HepG2 (cell line): ENCODE results near the gene DPP3. TPM values are rescaled to one million over a fixed set of nuclear protein-coding genes. Genes with fewer than 3 reads are reported as not detected.

Experiments used
- ATAC-seq: fragments of 200-7000 bp; cut with Tn5 transposase; 3 replicates; pipeline ENCODE4 v1.9.1; 2020; ENCODE audit warnings: mild to moderate bottlenecking, moderate library complexity
- BruUV-seq: library from RNA; stranded (reverse); fragments of 400-500 nt; replicated peaks from 2 replicates; lab custom pipeline; 2021; lab: Mats Ljungman, UMichigan
- CTCF ChIA-PET: fragments of 300-600 bp; formaldehyde crosslinking; extraction: SDS; loops from one replicate; lab custom pipeline; 2021; ENCODE audit warnings: low total read pairs, inconsistent platforms, low intra/inter-chr PET ratio; lab: Yijun Ruan, JAX
- POLR2A ChIA-PET: fragments of 350-600 bp; sonication (Branson Sonifier 250); formaldehyde crosslinking; loops from one replicate; lab custom pipeline; 2020; ENCODE audit warnings: antibody characterized with exemption, inconsistent platforms; lab: Yijun Ruan, JAX
- DNase-seq: peaks from one replicate; pipeline ENCODE4 v3.0.0-alpha.2; 2015; ENCODE audit warnings: low spot score
- FAIRE-seq: peaks from 3 replicates; lab custom pipeline; 2011; peaks lifted over from hg19 to GRCh38; lab: Jason Lieb, UNC
- H2AFZ ChIP-seq: one replicate; pipeline ENCODE4 v1.6.1; 2011; ENCODE audit warnings: low read length, inconsistent platforms
- H3K27ac ChIP-seq: fragments of 300-600 bp; 3 replicates; pipeline ENCODE4 v1.8.0; 2011; ENCODE audit warnings: mixed run types, mild to moderate bottlenecking, mixed read lengths, low read length, inconsistent platforms; ENCODE audit not compliant: insufficient read depth; ENCODE audit errors: extremely low read length
- H3K27me3 ChIP-seq, 2 experiments: fragments of 200-600 bp in 1 of 2; 2 replicates in 1 of 2; 3 replicates in 1 of 2; pipeline versions ENCODE4 v1.6.0 to v1.8.0; 2011; ENCODE audit warnings: low read length in 2 of 2, mild to moderate bottlenecking in 2 of 2, moderate library complexity in 2 of 2, inconsistent platforms in 1 of 2; ENCODE audit not compliant: insufficient read depth in 2 of 2, control insufficient read depth in 1 of 2
- H3K36me3 ChIP-seq, 2 experiments: fragments of 200-600 bp in 1 of 2; replicated peaks in 1 of 2; 2 replicates in 1 of 2; 3 replicates in 1 of 2; pipeline versions ENCODE4 v1.5.1 to v1.8.0; 2011; ENCODE audit warnings: low read length in 2 of 2, inconsistent platforms in 1 of 2; ENCODE audit not compliant: insufficient read depth in 2 of 2, control insufficient read depth in 1 of 2
- H3K4me1 ChIP-seq: 2 replicates; pipeline ENCODE4 v1.5.1; 2012; ENCODE audit warnings: low read length, inconsistent platforms; ENCODE audit not compliant: insufficient read depth
- H3K4me2 ChIP-seq: 2 replicates; pipeline ENCODE4 v1.6.0; 2011; ENCODE audit warnings: low read depth, low read length, inconsistent platforms
- H3K4me3 ChIP-seq, 3 experiments: fragments of 200-600 bp in 1 of 3; sonication (generic), shearing (Covaris generic) in 1 of 3; replicated peaks in 1 of 3; 2 replicates each; pipeline ENCODE4 v1.5.1; 2011 to 2016; ENCODE audit warnings: low read length in 3 of 3, inconsistent platforms in 2 of 3, low read depth in 2 of 3, mild to moderate bottlenecking in 2 of 3, control low read depth in 1 of 3, mixed read lengths in 1 of 3; ENCODE audit not compliant: insufficient read depth in 1 of 3
- H3K79me2 ChIP-seq: one replicate; pipeline ENCODE4 v1.6.1; 2011; ENCODE audit warnings: low read length, inconsistent platforms; ENCODE audit not compliant: insufficient read depth
- H3K9ac ChIP-seq: 2 replicates; pipeline ENCODE4 v1.6.0; 2011; ENCODE audit warnings: mild to moderate bottlenecking, low read depth, low read length, inconsistent platforms; ENCODE audit not compliant: insufficient read depth
- H3K9me3 ChIP-seq: 2 replicates; pipeline ENCODE4 v1.5.1; 2012; ENCODE audit warnings: mild to moderate bottlenecking, low read length
- H4K20me1 ChIP-seq: 2 replicates; pipeline ENCODE4 v1.6.0; 2011; ENCODE audit warnings: inconsistent platforms, mild to moderate bottlenecking, low read length, moderate library complexity; ENCODE audit not compliant: insufficient read depth
- ERF ChIP-seq: IDR thresholded peaks from 2 replicates; pipeline ENCODE4 v1.6.1; 2018; ENCODE audit warnings: missing biosample characterization, missing genetic modification reagents
- MAFF ChIP-seq: IDR thresholded peaks from 2 replicates; pipeline ENCODE4 v1.6.1; 2011; ENCODE audit warnings: low read depth, low read length, improper control_type of control experiment
- MAZ ChIP-seq, 2 experiments: sonication (generic) in 1 of 2; formaldehyde crosslinking in 1 of 2; IDR thresholded peaks; 2 replicates each; pipeline versions ENCODE4 v1.5.0 to v1.6.1; 2012 to 2020; ENCODE audit warnings: low read depth in 2 of 2, mild to moderate bottlenecking in 2 of 2, borderline replicate concordance in 1 of 2, improper control_type of control experiment in 1 of 2, low read length in 1 of 2, missing genetic modification reagents in 1 of 2, moderate library complexity in 1 of 2
- POLR2AphosphoS5 ChIP-seq: IDR thresholded peaks from 2 replicates; pipeline ENCODE4 v1.6.1; 2012; ENCODE audit warnings: low read depth, low read length
- SRSF9 ChIP-seq: fragments of 200-400 bp; formaldehyde crosslinking; IDR thresholded peaks from 2 replicates; pipeline ENCODE4 v1.6.1; 2018; ENCODE audit warnings: borderline replicate concordance, mild to moderate bottlenecking, low read depth, low read length; ENCODE audit not compliant: insufficient read depth, poor library complexity, severe bottlenecking
- ZBTB14 ChIP-seq: sonication (generic); formaldehyde crosslinking; IDR thresholded peaks from 2 replicates; pipeline ENCODE4 v1.4.0; 2020; ENCODE audit warnings: missing genetic modification reagents
- ZNF607 ChIP-seq: sonication (generic); formaldehyde crosslinking; IDR thresholded peaks from 2 replicates; pipeline ENCODE4 v1.5.1; 2020; ENCODE audit warnings: missing genetic modification reagents, mild to moderate bottlenecking, borderline replicate concordance
- WGBS: methylation state at CpG from one replicate; pipeline ENCODE4 v1.1.6; 2017; ENCODE audit warnings: low lambda C conversion rate; 5-methylcytosine and 5-hydroxymethylcytosine counted together
- in situ Hi-C: cut with HindIII; loops from 2 replicates; pipeline ENCODE4 v1.10.0; 2017; ENCODE audit warnings: low pct_unique_long_range_greater_than_20kb; ENCODE audit not compliant: extremely low pct_ligation_motif_present
- intact Hi-C: fragments of 100-400 bp; cut with micrococcal nuclease; formaldehyde crosslinking; loops from one replicate; pipeline ENCODE4 v1.10.0; 2022; ENCODE audit not compliant: unreplicated experiment
- polyA plus RNA-seq, 8 experiments: library from polyadenylated mRNA; depleted of rRNA in 3 of 8; stranded (reverse) in 7 of 8; unstranded in 1 of 8; fragments of >200 nt; fragmentation: Illumina TruSeq in 4 of 8; extraction: Trizol in 4 of 8; gene quantifications; 2 replicates each; pipeline versions ENCODE4 v1.2.1 to v1.2.3, GENCODE V29; 2011 to 2016; ENCODE audit warnings: low read depth in 4 of 8, missing spikeins in 1 of 8, mixed read lengths in 1 of 8; ENCODE audit not compliant: insufficient read depth in 1 of 8
- total RNA-seq, 5 experiments: library from RNA; depleted of rRNA; stranded (reverse); fragments of >200 nt; fragmentation: Illumina TruSeq; extraction: Trizol; gene quantifications; 2 replicates each; pipeline ENCODE4 v1.2.3, GENCODE V29; 2016; ENCODE audit warnings: low read depth in 1 of 5
- TF ChIP-seq, protein P1 (sequence below): IDR thresholded peaks from 2 replicates; pipeline ENCODE4 v1.6.1; 2018; ENCODE audit warnings: missing genetic modification reagents, mild to moderate bottlenecking, missing compliant biosample characterization
- TF ChIP-seq, protein P2 (sequence below): sonication (generic); formaldehyde crosslinking; conservative IDR thresholded peaks from 2 replicates; pipeline ENCODE4 v1.4.0; 2020; ENCODE audit warnings: mild to moderate bottlenecking, missing genetic modification reagents, moderate library complexity

Gene DPP3
- total and polyA plus RNA-seq, 2 of the 13 experiments (the other 11 are each of a cell fraction or from before 2014, with no cell fraction given), result 38.4 to 59.8 TPM

- no peak for TF ChIP-seq ZNF607 (CRISPR knock-in tag)
- TF ChIP-seq, protein P1, sequence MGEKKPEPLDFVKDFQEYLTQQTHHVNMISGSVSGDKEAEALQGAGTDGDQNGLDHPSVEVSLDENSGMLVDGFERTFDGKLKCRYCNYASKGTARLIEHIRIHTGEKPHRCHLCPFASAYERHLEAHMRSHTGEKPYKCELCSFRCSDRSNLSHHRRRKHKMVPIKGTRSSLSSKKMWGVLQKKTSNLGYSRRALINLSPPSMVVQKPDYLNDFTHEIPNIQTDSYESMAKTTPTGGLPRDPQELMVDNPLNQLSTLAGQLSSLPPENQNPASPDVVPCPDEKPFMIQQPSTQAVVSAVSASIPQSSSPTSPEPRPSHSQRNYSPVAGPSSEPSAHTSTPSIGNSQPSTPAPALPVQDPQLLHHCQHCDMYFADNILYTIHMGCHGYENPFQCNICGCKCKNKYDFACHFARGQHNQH (CRISPR knock-in tag), result 0 out of 2 replicates have a peak, but pooled peaks have one; percentile 26
- TF ChIP-seq, protein P2, sequence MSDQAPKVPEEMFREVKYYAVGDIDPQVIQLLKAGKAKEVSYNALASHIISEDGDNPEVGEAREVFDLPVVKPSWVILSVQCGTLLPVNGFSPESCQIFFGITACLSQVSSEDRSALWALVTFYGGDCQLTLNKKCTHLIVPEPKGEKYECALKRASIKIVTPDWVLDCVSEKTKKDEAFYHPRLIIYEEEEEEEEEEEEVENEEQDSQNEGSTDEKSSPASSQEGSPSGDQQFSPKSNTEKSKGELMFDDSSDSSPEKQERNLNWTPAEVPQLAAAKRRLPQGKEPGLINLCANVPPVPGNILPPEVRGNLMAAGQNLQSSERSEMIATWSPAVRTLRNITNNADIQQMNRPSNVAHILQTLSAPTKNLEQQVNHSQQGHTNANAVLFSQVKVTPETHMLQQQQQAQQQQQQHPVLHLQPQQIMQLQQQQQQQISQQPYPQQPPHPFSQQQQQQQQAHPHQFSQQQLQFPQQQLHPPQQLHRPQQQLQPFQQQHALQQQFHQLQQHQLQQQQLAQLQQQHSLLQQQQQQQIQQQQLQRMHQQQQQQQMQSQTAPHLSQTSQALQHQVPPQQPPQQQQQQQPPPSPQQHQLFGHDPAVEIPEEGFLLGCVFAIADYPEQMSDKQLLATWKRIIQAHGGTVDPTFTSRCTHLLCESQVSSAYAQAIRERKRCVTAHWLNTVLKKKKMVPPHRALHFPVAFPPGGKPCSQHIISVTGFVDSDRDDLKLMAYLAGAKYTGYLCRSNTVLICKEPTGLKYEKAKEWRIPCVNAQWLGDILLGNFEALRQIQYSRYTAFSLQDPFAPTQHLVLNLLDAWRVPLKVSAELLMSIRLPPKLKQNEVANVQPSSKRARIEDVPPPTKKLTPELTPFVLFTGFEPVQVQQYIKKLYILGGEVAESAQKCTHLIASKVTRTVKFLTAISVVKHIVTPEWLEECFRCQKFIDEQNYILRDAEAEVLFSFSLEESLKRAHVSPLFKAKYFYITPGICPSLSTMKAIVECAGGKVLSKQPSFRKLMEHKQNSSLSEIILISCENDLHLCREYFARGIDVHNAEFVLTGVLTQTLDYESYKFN (CRISPR knock-in tag), result 0 out of 2 replicates have a peak, but pooled peaks have one; percentile 24
- TF ChIP-seq, all 625 proteins: peak for 9
Measured at GRCh38 chr11:66547662-66548009, 67.4 kb downstream of the DPP3 start (continued).

GRCh38 chr11:66548041-66548440 lies 67.8 kb downstream of the DPP3 start:
- Histone ChIP-seq H2AFZ (no peak overlapping the region), H3K4me2 (peak overlapping the region; percentile 97; the same call in 1 of the 2 replicates), H3K4me1 (peaks cover 47% of the 10 kb centered on the region), H3K27me3 (peaks cover 2 to 11% of the 10 kb centered on the region in 2 experiments; a peak in 4 of 5 replicates), H3K9me3 (no peaks in the 10 kb centered on the region), H4K20me1 (no peaks in the 10 kb centered on the region), H3K9ac (no peak overlapping the region), H3K36me3 (no peaks in the 10 kb centered on the region), H3K79me2 (no peaks in the 10 kb centered on the region), H3K4me3 (no peak overlapping the region), H3K27ac (no peak overlapping the region)
- intact Hi-C loops, result no loop called here
- FAIRE-seq (no peak), ATAC-seq (no peak), DNase-seq (no peak)
- CTCF ChIA-PET, result no interaction called here
- POLR2A ChIA-PET, result interaction anchor here (1.2 to 2.9 kb wide), 2 partner anchors 130 kb away, joined by 3 to 17 read pairs; partner anchors contain the start of gene RBM4B
- in situ Hi-C loops, result no loop called here
- WGBS, result 8% methylated on average over 6 of the region's 11 CpGs
- BruUV-seq, result no TSS peak
- TF ChIP-seq ERF (CRISPR knock-in tag), result no peak
- no peak for TF ChIP-seq POLR2AphosphoS5
- TF ChIP-seq MAZ (IDR thresholded peaks at IDR 0.05; ENCODE audit: borderline replicate concordance, low read depth, low read length), result no peak
- no peak for TF ChIP-seq MAZ (CRISPR knock-in tag; IDR thresholded peaks at IDR 0.05; ENCODE audit: low read depth)
- TF ChIP-seq MAFF, result no peak
- no peak for TF ChIP-seq SRSF9
- no peak for TF ChIP-seq ZBTB14
